NT2/D1 (cell line): Measurements from ENCODE around the gene SFI1.
A peak's percentile ranks its signal among the peaks of the same experiment; 100 is the strongest.

Source experiments
- DNase-seq: peaks from one replicate; pipeline ENCODE4 v3.0.0-alpha.2; 2011; ENCODE audit warnings: low read depth, low spot score
- H3K27me3 ChIP-seq: 2 replicates; pipeline ENCODE4 v1.6.0; 2011; ENCODE audit warnings: mild to moderate bottlenecking; ENCODE audit not compliant: insufficient read length, insufficient read depth
- H3K36me3 ChIP-seq: 2 replicates; pipeline ENCODE4 v1.6.1; 2011; ENCODE audit warnings: mild to moderate bottlenecking, low read length, mixed read lengths; ENCODE audit not compliant: insufficient read depth, insufficient read length
- H3K4me1 ChIP-seq: 2 replicates; pipeline ENCODE4 v1.5.1; 2011; ENCODE audit not compliant: insufficient read depth, insufficient read length
- H3K4me3 ChIP-seq: 2 replicates; pipeline ENCODE4 v1.5.1; 2011; ENCODE audit warnings: low read depth; ENCODE audit not compliant: insufficient read length
- H3K9ac ChIP-seq: 2 replicates; pipeline ENCODE4 v1.6.0; 2011; ENCODE audit warnings: low read depth; ENCODE audit not compliant: insufficient read length
- H3K9me3 ChIP-seq: 2 replicates; pipeline ENCODE4 v1.5.1; 2011; ENCODE audit warnings: mild to moderate bottlenecking, low read length; ENCODE audit not compliant: insufficient read depth
- SUZ12 ChIP-seq: IDR thresholded peaks from 2 replicates; pipeline ENCODE4 v1.6.1; 2011; ENCODE audit not compliant: insufficient read length, insufficient read depth; ENCODE audit errors: extremely low read depth
- YY1 ChIP-seq: IDR thresholded peaks from 2 replicates; pipeline ENCODE4 v1.6.1; 2011; ENCODE audit not compliant: insufficient read length, insufficient read depth
- ZNF274 ChIP-seq: IDR thresholded peaks from 2 replicates; pipeline ENCODE4 v1.6.1; 2011; ENCODE audit warnings: mild to moderate bottlenecking, low read depth, low read length

Gene SFI1

DNA sequence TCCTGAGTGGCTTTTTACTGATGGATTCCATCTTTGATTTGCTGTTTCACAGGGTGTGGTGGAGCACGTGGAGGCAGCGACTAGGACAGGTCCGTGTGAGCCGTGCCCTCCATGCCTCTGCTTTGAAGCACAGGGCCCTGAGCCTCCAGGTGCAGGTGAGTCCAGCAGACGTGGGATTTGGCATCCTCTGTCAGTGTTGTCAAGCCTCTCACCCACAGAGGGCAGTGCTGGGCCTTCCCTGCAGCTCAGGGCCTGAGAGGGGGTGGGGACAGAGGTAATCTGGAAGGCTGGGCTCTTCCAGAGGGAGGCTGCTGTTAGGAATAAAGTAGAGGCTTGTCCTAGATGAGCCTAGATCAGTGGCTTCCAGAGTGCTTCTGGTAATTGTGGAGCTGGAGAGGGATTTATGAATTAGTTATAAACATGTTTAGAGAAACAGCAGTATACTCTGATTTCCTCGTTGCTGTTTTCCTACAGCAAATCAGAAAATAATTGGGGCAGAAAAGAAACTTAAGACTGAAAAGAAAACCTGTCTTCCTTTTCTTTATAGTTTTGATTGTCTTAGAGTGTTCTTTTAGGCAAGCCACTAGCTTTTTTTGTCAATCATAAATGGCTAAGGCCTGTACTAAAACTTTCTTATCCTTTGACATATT, 65.0 kb downstream of the SFI1 start:
- Histone ChIP-seq H3K27me3 (no peaks in the 10 kb centered on the region), H3K9ac (no peak overlapping the region), H3K9me3 (no peaks in the 10 kb centered on the region), H3K4me1 (no peaks in the 10 kb centered on the region), H3K36me3 (no peaks in the 10 kb centered on the region), H3K4me3 (no peak overlapping the region)
- DNase-seq = peak; percentile 78
- TF ChIP-seq SUZ12 (no peak), YY1 (no peak), ZNF274 (no peak)

DNA sequence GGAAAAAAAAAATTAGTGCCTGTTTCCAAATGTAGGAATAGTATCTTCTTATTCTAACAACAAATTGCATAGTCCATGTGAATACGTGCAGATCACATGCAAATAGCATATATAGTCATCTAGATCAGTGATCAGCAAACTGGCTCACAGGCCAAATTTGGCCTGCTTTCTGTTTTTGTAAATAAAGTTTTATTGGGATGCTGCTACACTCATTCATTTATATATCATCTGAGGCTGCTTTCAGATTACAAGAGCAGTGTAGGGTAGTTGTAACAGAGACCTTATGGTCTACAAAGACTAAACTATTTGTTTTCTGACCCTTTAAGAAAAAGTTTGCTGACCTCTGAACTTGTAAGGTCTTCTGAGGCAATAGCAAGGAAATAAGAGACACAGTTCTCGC, 65.6 kb downstream of the SFI1 start:
- H3K4me3 ChIP-seq = no peak overlapping the region
- H3K27me3 ChIP-seq = no peaks in the 10 kb centered on the region
- TF ChIP-seq SUZ12 (no peak), ZNF274 (no peak), YY1 (no peak)
- H3K4me1 ChIP-seq = no peaks in the 10 kb centered on the region
- H3K9ac ChIP-seq = no peak overlapping the region
- no peaks in the 10 kb centered on the region for H3K9me3 ChIP-seq
- no peak for DNase-seq
- no peaks in the 10 kb centered on the region for H3K36me3 ChIP-seq

DNA sequence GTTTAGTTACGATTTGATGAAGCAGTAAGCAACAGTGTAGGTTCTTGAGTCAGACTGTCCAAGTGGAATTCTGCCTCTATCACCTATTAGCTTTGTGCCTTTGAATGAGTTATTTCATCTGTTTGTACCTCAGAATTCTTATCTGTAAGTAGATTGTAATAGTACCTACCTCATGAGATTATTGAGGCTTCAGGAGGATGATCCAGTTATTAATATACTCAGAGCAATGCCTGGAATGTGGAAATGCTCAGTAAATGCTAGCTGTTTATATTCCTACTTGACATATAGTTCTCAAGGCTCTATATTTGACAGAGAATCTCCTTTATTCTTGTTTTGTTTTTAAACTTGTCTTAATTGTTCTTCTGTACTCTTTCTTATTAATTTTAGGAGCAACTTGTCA, 70.1 kb downstream of the SFI1 start:
- Histone ChIP-seq H3K4me1 (no peaks in the 10 kb centered on the region), H3K27me3 (no peaks in the 10 kb centered on the region), H3K4me3 (no peak overlapping the region), H3K9me3 (no peaks in the 10 kb centered on the region), H3K36me3 (no peaks in the 10 kb centered on the region), H3K9ac (no peak overlapping the region)
- DNase-seq = no peak
- TF ChIP-seq ZNF274 (no peak), YY1 (no peak), SUZ12 (no peak)

DNA sequence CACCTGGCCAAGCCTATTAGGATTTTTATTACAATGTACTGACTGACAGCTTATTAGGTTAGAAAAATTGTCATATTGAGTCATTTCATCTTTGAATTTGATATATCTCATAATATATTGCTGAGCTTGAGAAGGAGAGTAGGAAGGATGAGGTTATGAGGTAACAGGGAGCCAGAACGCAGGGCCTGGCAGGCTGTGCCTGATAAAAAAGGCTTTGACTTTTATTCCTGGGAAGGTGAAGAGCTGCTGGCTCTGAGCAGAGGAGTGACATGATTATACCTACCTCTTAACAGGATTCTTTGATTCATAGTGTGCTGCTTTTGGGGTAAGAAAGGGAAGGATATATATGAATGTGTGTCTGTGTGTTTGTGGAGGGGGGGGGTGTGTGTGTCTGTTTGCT, 70.9 kb downstream of the SFI1 start:
- Histone ChIP-seq H3K4me1 (no peaks in the 10 kb centered on the region), H3K4me3 (no peak overlapping the region), H3K27me3 (no peaks in the 10 kb centered on the region), H3K36me3 (no peaks in the 10 kb centered on the region), H3K9ac (no peak overlapping the region), H3K9me3 (no peaks in the 10 kb centered on the region)
- no peak for DNase-seq
- TF ChIP-seq ZNF274 (no peak), SUZ12 (no peak), YY1 (no peak)

DNA sequence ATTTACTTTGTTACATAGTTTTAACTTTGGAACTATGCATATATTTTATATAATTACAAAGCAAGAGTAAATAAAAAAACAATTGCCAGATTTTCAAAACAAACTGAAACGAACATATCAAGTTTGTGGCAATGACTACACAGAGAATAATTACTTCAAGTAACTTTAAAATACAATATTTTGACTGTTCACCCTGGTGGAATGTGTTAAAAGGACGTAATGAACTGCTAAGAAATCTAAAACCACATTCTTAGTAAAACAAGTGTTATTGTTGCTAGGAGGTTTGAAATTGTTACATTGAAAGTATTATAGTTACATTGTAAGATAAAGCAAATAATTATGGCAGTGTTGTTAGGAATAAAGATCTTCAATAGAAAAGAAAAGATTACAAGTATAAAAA, 71.4 kb downstream of the SFI1 start:
- Histone ChIP-seq H3K27me3 (no peaks in the 10 kb centered on the region), H3K4me1 (no peaks in the 10 kb centered on the region), H3K36me3 (no peaks in the 10 kb centered on the region), H3K9ac (no peak overlapping the region), H3K4me3 (no peak overlapping the region), H3K9me3 (no peaks in the 10 kb centered on the region)
- DNase-seq = no peak
- TF ChIP-seq ZNF274 = no peak
- TF ChIP-seq YY1 = no peak
- TF ChIP-seq SUZ12 = no peak

DNA sequence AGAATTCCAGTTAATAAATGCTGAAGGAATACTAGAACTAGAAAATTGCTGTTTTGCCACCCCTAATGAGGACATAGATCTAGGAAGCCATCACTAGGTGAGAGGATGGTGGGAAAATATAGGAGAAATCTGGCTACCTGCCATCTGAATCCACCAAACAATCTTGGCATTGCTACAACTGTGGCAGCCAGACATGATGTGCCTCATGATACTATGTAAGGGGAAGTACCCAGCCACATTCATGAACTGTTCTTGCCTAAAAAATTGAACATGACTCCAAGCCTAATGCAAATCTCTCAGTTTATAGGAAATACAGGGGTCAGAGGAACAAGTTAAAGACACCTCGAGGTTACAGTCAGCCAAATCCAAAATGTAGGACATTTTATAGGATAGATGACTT, 72.8 kb downstream of the SFI1 start:
- H3K9ac ChIP-seq = no peak overlapping the region
- TF ChIP-seq YY1 = no peak
- no peak for TF ChIP-seq ZNF274
- no peak for TF ChIP-seq SUZ12
- DNase-seq = no peak
- H3K9me3 ChIP-seq = no peaks in the 10 kb centered on the region
- H3K4me1 ChIP-seq = no peaks in the 10 kb centered on the region
- H3K36me3 ChIP-seq = no peaks in the 10 kb centered on the region
- H3K27me3 ChIP-seq = no peaks in the 10 kb centered on the region
- no peak overlapping the region for H3K4me3 ChIP-seq

DNA sequence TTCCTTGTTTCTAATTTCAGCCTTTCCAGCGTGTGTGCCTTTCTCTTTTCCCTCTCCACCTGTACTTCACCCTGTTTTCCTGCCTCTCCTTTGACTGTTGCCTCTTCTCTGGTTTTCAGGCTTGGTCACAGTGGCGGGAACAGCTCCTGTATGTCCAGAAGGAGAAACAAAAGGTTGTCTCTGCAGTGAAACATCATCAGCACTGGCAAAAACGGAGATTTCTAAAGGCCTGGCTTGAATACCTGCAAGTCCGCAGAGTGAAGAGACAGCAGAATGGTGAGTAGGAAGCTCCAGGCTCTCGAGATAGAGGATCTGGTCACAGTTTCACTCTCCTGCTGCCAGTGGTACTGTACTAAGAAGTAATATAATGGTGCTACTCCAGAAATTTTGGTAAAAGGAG, 76.6 kb downstream of the SFI1 start:
- Histone ChIP-seq H3K36me3 (no peaks in the 10 kb centered on the region), H3K4me1 (no peaks in the 10 kb centered on the region), H3K9ac (no peak overlapping the region), H3K4me3 (no peak overlapping the region), H3K9me3 (no peaks in the 10 kb centered on the region), H3K27me3 (no peaks in the 10 kb centered on the region)
- no peak for DNase-seq
- no peak for TF ChIP-seq SUZ12
- TF ChIP-seq YY1 = no peak
- no peak for TF ChIP-seq ZNF274
